CD4-positive, alpha-beta T cell (primary cell): ENCODE results near the gene KDM2B. TPM values are rescaled to one million over a fixed set of nuclear protein-coding genes. Genes with fewer than 3 reads are reported as not detected.

Experiments
- ATAC-seq: fragments of 200-7000 bp; cut with Tn5 transposase; one replicate; pipeline ENCODE4 v1.10.0; 2022; ENCODE audit warnings: mild to moderate bottlenecking; ENCODE audit not compliant: poor library complexity
- CTCF ChIA-PET: fragments of 350-600 bp; sonication (Branson Sonifier 250); formaldehyde crosslinking; loops from one replicate; lab custom pipeline; 2021; ENCODE audit warnings: antibody characterized with exemption, inconsistent platforms; lab: Charles Lee
- POLR2A ChIA-PET: fragments of 350-600 bp; sonication (Branson Sonifier 250); formaldehyde crosslinking; loops from one replicate; lab custom pipeline; 2021; ENCODE audit warnings: antibody characterized with exemption, inconsistent platforms; lab: Charles Lee
- DNase-seq, 14 experiments: peaks; one replicate each; pipeline ENCODE4 v3.0.0-alpha.2; 2013 to 2020; ENCODE audit warnings: mixed read lengths in 2 of 14
- H3K27ac ChIP-seq, 2 donors: one replicate each; pipeline versions ENCODE4 v1.5.1 to v1.7.0; 2013; ENCODE audit warnings: low read length in 2 of 2, low read depth in 1 of 2, mild to moderate bottlenecking in 1 of 2
- H3K27me3 ChIP-seq, 2 experiments: 1 replicate in 1 of 2; 2 replicates in 1 of 2; pipeline versions ENCODE4 v1.6.1 to v1.7.0; 2013; ENCODE audit warnings: low read length in 2 of 2, control low read depth in 1 of 2, mild to moderate bottlenecking in 1 of 2, moderate library complexity in 1 of 2; ENCODE audit not compliant: insufficient read depth in 2 of 2, control insufficient read depth in 1 of 2
- H3K36me3 ChIP-seq: one replicate; pipeline ENCODE4 v1.6.1; 2013; ENCODE audit warnings: low read length, control low read depth; ENCODE audit not compliant: insufficient read depth
- H3K4me1 ChIP-seq: one replicate; pipeline ENCODE4 v1.6.1; 2013; ENCODE audit warnings: low read length, control low read depth; ENCODE audit not compliant: insufficient read depth
- H3K4me3 ChIP-seq: one replicate; pipeline ENCODE4 v1.5.1; 2013; ENCODE audit warnings: mild to moderate bottlenecking, low read length, moderate library complexity
- H3K9me3 ChIP-seq, 2 experiments: 1 replicate in 1 of 2; 2 replicates in 1 of 2; pipeline versions ENCODE4 v1.6.1 to v1.7.0; 2013; ENCODE audit warnings: low read length in 2 of 2, mild to moderate bottlenecking in 2 of 2, control low read depth in 1 of 2, moderate library complexity in 1 of 2; ENCODE audit not compliant: control insufficient read depth in 1 of 2, insufficient read depth in 1 of 2
- H3K27ac Mint-ChIP-seq: one replicate; pipeline ENCODE4 v1.8.0; 2020; ENCODE audit warnings: mixed read lengths
- H3K27me3 Mint-ChIP-seq: one replicate; pipeline ENCODE4 v1.8.0; 2021; ENCODE audit warnings: mixed read lengths
- H3K36me3 Mint-ChIP-seq: one replicate; pipeline ENCODE4 v1.8.0; 2021; ENCODE audit warnings: low read depth, mixed read lengths
- H3K4me1 Mint-ChIP-seq: one replicate; pipeline ENCODE4 v1.8.0; 2021; ENCODE audit warnings: low read depth, mixed read lengths
- H3K4me3 Mint-ChIP-seq: one replicate; pipeline ENCODE4 v1.8.0; 2020; ENCODE audit warnings: mild to moderate bottlenecking, mixed read lengths
- H3K9me3 Mint-ChIP-seq: one replicate; pipeline ENCODE4 v1.8.0; 2020; ENCODE audit warnings: mixed read lengths
- intact Hi-C, 2 experiments: fragments of 100-400 bp; cut with DNase I in 1 of 2; cut with micrococcal nuclease in 1 of 2; formaldehyde crosslinking; loops; one replicate each; pipeline versions ENCODE4 v1.15.1 to v1.9.0; 2023 to 2025; cut with DNase I, micrococcal nuclease
- total RNA-seq, 174 experiments: library from RNA in 2 of 174; stranded (reverse) in 2 of 174; gene quantifications; one replicate each; pipeline ENCODE4 v1.2.3 and lab custom pipeline; 2021 to 2026
- TF ChIP-seq, protein P1 (sequence below): fragments of 200-600 bp; IDR thresholded peaks from one replicate; pipeline ENCODE4 v1.8.0; 2022; ENCODE audit warnings: antibody characterized with exemption, mild to moderate bottlenecking

The KDM2B gene
- total RNA-seq, 2 experiments from 2014 or later: 60.4 to 62.6 TPM

DNA sequence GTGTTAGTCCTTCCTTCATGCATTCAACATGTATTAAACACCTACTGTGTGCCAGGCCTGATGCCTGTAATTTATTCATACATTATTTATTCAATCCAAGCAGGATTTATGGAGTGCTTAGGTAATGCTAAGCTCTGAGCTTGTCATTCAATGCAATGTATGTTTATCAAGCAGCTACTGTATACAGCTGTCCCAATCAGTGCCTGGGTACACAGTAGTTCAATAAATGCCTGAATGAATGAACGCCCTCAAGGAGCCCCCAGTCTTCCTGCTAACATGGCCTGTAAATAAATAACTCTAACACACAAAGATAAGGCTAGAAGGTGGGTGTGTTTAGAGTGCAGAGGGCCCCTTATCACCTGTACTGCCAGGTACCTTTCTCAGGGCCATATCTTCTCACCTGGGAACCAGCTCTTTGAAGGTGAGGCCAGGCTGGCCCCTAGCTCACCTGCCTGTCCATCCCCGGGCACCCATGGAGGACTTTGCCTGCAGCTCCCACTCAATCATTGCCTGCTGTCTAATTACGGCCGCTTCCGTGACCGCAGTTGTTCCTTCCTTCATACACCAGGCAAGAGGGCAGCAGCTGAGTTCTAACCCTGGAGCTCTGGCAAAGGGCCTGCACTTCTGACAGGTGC is 20.0 kb upstream of the KDM2B start:
- Histone ChIP-seq H3K4me1 (no peaks in the 10 kb centered on the region), H3K4me3 (no peak overlapping the region), H3K27me3 (no peaks in the 10 kb centered on the region), H3K36me3 (no peaks in the 10 kb centered on the region), H3K27ac (no peak overlapping the region), H3K9me3 (no peaks in the 10 kb centered on the region)
- ATAC-seq (no peak), DNase-seq (no peak)
- H3K9me3 Mint-ChIP-seq: no peaks in the 10 kb centered on the region
- no peak overlapping the region for H3K4me3 Mint-ChIP-seq
- POLR2A ChIA-PET: interaction anchor here (0.8 kb wide), 1 partner anchor 20 kb away, joined by 3 read pairs; the partner anchor contains the start of gene KDM2B
- no peak overlapping the region for H3K27ac Mint-ChIP-seq
- intact Hi-C loops: no loop called here
- no peaks in the 10 kb centered on the region for H3K27me3 Mint-ChIP-seq
- no peaks in the 10 kb centered on the region for H3K36me3 Mint-ChIP-seq
- TF ChIP-seq, protein P1, sequence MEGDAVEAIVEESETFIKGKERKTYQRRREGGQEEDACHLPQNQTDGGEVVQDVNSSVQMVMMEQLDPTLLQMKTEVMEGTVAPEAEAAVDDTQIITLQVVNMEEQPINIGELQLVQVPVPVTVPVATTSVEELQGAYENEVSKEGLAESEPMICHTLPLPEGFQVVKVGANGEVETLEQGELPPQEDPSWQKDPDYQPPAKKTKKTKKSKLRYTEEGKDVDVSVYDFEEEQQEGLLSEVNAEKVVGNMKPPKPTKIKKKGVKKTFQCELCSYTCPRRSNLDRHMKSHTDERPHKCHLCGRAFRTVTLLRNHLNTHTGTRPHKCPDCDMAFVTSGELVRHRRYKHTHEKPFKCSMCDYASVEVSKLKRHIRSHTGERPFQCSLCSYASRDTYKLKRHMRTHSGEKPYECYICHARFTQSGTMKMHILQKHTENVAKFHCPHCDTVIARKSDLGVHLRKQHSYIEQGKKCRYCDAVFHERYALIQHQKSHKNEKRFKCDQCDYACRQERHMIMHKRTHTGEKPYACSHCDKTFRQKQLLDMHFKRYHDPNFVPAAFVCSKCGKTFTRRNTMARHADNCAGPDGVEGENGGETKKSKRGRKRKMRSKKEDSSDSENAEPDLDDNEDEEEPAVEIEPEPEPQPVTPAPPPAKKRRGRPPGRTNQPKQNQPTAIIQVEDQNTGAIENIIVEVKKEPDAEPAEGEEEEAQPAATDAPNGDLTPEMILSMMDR: no peak
- H3K4me1 Mint-ChIP-seq: peaks cover 8% of the 10 kb centered on the region
- CTCF ChIA-PET: interaction anchor here (1.0 kb wide), 1 partner anchor 101 kb away, joined by 3 read pairs; no protein-coding TSS in a partner anchor

DNA sequence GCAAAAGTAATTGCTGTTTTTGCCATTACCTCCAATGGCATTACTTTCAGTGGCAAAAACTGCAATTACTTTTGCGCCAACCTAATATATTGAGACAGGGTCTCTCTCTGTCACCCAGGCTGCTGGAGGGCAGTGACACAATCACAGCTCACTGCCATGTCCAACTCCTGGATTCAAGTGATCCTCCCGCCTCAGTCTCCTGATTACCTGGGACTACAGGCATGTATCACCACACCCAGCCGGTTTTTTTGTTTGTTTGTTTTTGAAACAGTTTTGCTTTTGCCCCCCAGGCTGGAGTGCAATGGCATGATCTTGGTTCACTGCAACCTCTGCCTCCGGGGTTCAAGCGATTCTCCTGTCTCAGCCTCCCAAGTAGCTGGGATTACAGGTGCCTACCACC is 15.7 kb upstream of the KDM2B start:
- no peaks in the 10 kb centered on the region for H3K27me3 Mint-ChIP-seq
- POLR2A ChIA-PET: no interaction called here

DNA sequence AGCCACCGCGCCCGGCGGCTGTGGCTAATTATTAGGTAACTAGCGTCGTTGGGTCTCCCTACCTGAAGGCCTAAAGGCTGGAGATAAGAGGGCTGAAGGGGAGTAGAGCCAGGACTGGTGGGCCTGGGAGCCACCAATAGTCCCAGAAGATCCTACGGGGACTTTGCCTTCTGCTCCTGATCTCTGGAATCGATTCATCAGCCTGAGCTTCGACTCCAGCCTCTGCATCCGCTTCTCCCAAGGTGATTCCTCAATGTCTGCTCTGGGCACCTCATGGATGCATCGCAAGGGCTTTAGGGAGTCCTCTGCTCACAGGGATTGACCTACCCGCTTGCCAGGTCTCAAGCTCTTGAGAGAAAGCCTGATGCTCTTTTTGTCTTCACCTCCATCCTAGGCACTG is 14.7 kb upstream of the KDM2B start:
- Mint-ChIP-seq H3K4me1 (peaks cover 35% of the 10 kb centered on the region), H3K9me3 (no peaks in the 10 kb centered on the region), H3K36me3 (peaks cover 5% of the 10 kb centered on the region), H3K4me3 (no peak overlapping the region), H3K27me3 (no peaks in the 10 kb centered on the region), H3K27ac (peak overlapping the region; percentile 36)
- DNase-seq (no peak), ATAC-seq (no peak)
- TF ChIP-seq, protein P1: no peak
- CTCF ChIA-PET: interaction anchor here (1.6 kb wide), 1 partner anchor 30 kb away, joined by 4 read pairs; no protein-coding TSS in a partner anchor
- intact Hi-C loops: loop anchor here in 1 of 2 experiments (5.0 kb wide), 1 partner anchor 707 kb away; no protein-coding TSS in a partner anchor
- Histone ChIP-seq H3K27me3 (no peaks in the 10 kb centered on the region), H3K9me3 (no peaks in the 10 kb centered on the region), H3K36me3 (no peaks in the 10 kb centered on the region), H3K27ac (no peak overlapping the region), H3K4me3 (no peak overlapping the region), H3K4me1 (peaks cover 20% of the 10 kb centered on the region)
- POLR2A ChIA-PET: no interaction called here

More for the DNA sequence above, 15.7 kb upstream of the KDM2B start:
- no peak overlapping the region for H3K4me3 ChIP-seq
- ATAC-seq (no peak), DNase-seq (no peak)
- CTCF ChIA-PET: no interaction called here
- H3K9me3 ChIP-seq: no peaks in the 10 kb centered on the region
- Mint-ChIP-seq H3K27ac (no peak overlapping the region), H3K9me3 (no peaks in the 10 kb centered on the region), H3K4me1 (peaks cover 25% of the 10 kb centered on the region), H3K36me3 (no peaks in the 10 kb centered on the region), H3K4me3 (no peak overlapping the region)
- intact Hi-C loops: loop anchor here in 1 of 2 experiments (5.0 kb wide), 1 partner anchor 706 kb away; no protein-coding TSS in a partner anchor
- H3K4me1 ChIP-seq: peaks cover 10% of the 10 kb centered on the region
- H3K27ac ChIP-seq: no peak overlapping the region
- H3K27me3 ChIP-seq: no peaks in the 10 kb centered on the region
- TF ChIP-seq, protein P1: no peak
- no peaks in the 10 kb centered on the region for H3K36me3 ChIP-seq
